GM12801 (cell line): ENCODE results near the gene CSRP1.

Experiments used
- TF ChIP-seq, protein P1 (sequence below): IDR thresholded peaks from one replicate; pipeline ENCODE4 v1.5.1; 2011; ENCODE audit warnings: control low read depth; ENCODE audit not compliant: insufficient read length; ENCODE audit errors: extremely low read depth

CSRP1 gene

DNA sequence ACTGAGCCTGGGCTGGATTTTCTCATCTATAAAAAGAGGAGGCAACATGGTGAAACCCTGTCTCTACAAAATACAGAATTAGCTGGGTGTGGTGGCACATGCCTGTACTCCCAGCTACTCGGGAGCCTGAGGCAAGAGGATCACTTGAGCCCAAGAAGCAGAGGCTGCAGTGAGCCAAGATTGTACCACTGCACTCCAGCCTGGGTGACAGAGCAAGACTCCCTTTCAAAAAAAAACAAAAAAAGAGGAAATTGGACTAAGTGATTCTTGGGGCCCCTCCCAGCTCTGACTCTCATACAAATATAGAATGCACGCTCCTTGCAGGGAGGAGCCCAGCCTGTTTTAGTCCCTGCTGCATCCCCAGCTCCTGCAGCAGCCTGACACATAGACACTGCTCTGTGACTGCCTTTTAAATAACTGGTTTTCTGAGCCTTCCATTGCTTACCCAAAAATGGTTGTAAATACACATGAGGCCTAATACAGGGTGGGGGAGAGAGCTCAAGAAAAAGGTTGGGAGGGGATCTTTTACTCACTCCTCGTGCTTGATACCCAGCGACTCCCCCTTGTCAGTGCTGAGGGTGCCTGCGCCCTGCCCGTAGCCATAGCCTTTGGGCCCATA lies 17.2 kb downstream of the CSRP1 start:
- TF ChIP-seq, protein P1, sequence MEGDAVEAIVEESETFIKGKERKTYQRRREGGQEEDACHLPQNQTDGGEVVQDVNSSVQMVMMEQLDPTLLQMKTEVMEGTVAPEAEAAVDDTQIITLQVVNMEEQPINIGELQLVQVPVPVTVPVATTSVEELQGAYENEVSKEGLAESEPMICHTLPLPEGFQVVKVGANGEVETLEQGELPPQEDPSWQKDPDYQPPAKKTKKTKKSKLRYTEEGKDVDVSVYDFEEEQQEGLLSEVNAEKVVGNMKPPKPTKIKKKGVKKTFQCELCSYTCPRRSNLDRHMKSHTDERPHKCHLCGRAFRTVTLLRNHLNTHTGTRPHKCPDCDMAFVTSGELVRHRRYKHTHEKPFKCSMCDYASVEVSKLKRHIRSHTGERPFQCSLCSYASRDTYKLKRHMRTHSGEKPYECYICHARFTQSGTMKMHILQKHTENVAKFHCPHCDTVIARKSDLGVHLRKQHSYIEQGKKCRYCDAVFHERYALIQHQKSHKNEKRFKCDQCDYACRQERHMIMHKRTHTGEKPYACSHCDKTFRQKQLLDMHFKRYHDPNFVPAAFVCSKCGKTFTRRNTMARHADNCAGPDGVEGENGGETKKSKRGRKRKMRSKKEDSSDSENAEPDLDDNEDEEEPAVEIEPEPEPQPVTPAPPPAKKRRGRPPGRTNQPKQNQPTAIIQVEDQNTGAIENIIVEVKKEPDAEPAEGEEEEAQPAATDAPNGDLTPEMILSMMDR: no peak

GRCh38 chr1:201488830-201489589 lies 17.9 kb downstream of the CSRP1 start:
- TF ChIP-seq, protein P1: no peak

- TF ChIP-seq, protein P1: no peak
These were observed 19.2 kb downstream of the CSRP1 start for GRCh38 chr1:201487742-201488141.

GRCh38 chr1:201486187-201486586 lies 20.7 kb downstream of the CSRP1 start:
- TF ChIP-seq, protein P1: no peak

GRCh38 chr1:201485184-201485774 lies 21.6 kb downstream of the CSRP1 start:
- TF ChIP-seq, protein P1: no peak

- TF ChIP-seq, protein P1: no peak
These were observed 23.5 kb downstream of the CSRP1 start for GRCh38 chr1:201483373-201483949.

DNA sequence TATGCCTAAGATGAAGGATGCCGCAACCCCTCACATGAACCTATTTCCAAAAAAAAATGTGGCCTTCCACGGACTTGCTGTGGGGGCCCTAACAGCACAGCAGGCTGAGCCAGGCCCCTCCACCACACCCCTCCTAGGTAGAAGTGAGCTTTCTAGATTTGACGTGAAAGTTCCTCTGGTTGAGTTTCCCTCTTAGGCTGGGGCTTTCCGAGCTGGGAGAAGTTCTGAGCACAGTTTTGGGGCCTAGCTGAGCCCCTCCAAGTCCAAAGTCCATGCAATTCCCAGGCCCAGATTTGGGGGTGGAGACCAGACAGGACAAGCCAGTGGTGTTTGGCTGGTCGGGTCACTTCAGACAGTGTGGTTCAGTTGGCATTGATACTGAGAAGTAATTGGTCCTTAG lies 24.2 kb downstream of the CSRP1 start:
- TF ChIP-seq, protein P1: no peak
